ENCODE results near the gene FRMD1. TPM values are rescaled to one million over a fixed set of nuclear protein-coding genes. Genes with fewer than 3 reads are reported as not detected.

The FRMD1 gene
- total RNA-seq, 1 experiment from 2014 or later: not detected

DNA sequence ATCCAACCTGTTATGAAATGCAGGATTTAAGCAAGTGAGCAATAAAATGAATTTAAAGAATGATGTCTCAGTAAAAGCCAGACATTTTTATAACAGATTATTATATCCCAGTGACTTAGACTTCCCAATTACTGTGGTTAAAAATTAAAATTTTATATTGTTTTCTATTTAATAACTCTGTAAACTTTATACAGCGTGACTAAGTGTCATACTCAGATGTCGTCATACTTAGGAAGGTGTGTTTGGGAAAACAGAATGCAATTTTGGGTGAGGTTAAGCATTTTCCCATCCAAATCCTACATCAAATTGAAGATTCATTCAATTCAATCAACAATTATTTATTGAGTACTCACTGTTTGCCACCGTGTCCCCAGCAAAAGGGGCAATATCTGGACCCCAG, 31.4 kb upstream of the FRMD1 start:
- TF ChIP-seq EZH2 (IDR thresholded peaks at IDR 0.05; ENCODE audit: low read length, unreplicated experiment) (no peak), EZH2phosphoT487 (IDR thresholded peaks at IDR 0.05; ENCODE audit: borderline replicate concordance, low read length) (no peak)
- TF ChIP-seq, protein P1, sequence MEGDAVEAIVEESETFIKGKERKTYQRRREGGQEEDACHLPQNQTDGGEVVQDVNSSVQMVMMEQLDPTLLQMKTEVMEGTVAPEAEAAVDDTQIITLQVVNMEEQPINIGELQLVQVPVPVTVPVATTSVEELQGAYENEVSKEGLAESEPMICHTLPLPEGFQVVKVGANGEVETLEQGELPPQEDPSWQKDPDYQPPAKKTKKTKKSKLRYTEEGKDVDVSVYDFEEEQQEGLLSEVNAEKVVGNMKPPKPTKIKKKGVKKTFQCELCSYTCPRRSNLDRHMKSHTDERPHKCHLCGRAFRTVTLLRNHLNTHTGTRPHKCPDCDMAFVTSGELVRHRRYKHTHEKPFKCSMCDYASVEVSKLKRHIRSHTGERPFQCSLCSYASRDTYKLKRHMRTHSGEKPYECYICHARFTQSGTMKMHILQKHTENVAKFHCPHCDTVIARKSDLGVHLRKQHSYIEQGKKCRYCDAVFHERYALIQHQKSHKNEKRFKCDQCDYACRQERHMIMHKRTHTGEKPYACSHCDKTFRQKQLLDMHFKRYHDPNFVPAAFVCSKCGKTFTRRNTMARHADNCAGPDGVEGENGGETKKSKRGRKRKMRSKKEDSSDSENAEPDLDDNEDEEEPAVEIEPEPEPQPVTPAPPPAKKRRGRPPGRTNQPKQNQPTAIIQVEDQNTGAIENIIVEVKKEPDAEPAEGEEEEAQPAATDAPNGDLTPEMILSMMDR (conservative IDR thresholded peaks at IDR 0.05; ENCODE audit: low read depth, low read length): no peak
- Histone ChIP-seq H3K9me2 (replicated peaks; ENCODE audit: low read length) (no peaks in the 10 kb centered on the region), H3F3A (ENCODE audit: low read length, unreplicated experiment) (no peaks in the 10 kb centered on the region), H3K36me3 (ENCODE audit: low read depth, low read length) (no peaks in the 10 kb centered on the region), H3K4me3 (ENCODE audit: low read length) (no peak overlapping the region), H2AFZ (ENCODE audit: low read length) (no peak overlapping the region), H3K9ac (ENCODE audit: low read length) (no peak overlapping the region), H3K4me2 (ENCODE audit: low read length) (no peak overlapping the region), H3K27ac (ENCODE audit: low read length) (no peak overlapping the region), H3K4me1 (ENCODE audit: insufficient read depth, low read length) (no peaks in the 10 kb centered on the region), H3K79me2 (ENCODE audit: low read length) (no peaks in the 10 kb centered on the region), H3K9me3 (ENCODE audit: low read length) (no peaks in the 10 kb centered on the region), H3K27me3 (ENCODE audit: low read length) (no peaks in the 10 kb centered on the region), H4K20me1 (ENCODE audit: low read length) (no peaks in the 10 kb centered on the region)
- DNase-seq (no peak), ATAC-seq (no peak)
- intact Hi-C loops (cut with micrococcal nuclease): no loop called here
- POLR2A ChIA-PET (ENCODE audit: unreplicated experiment): no interaction called here
- CTCF ChIA-PET: no interaction called here
- BruUV-seq (replicated peaks): no TSS peak

DNA sequence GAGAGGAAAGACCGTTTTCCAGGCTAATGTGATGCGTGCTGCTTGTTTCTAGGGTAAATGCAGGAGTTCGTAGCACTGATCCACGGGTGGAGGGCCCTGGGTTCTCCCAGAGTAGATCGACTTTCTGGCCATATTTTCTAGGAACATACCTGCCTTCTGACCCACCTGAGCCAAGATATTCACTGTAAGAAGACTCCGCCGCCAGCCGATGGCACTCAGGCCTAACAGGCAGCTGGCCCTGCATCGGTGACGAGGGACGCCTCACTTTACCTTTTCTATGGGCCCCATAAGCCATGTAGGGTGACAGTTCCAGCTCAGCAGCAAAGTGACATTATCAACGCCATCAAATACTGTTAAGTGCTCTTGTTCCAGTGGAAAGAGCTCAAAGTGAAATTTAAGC, 30.2 kb upstream of the FRMD1 start:
- ATAC-seq (no peak), DNase-seq (no peak)
- Histone ChIP-seq H3K4me2 (ENCODE audit: low read length) (no peak overlapping the region), H3K4me3 (ENCODE audit: low read length) (no peak overlapping the region), H3K36me3 (ENCODE audit: low read depth, low read length) (no peaks in the 10 kb centered on the region), H3K79me2 (ENCODE audit: low read length) (no peaks in the 10 kb centered on the region), H3K9me2 (replicated peaks; ENCODE audit: low read length) (no peaks in the 10 kb centered on the region), H3K27ac (ENCODE audit: low read length) (no peak overlapping the region), H2AFZ (ENCODE audit: low read length) (no peak overlapping the region), H3K9me3 (ENCODE audit: low read length) (no peaks in the 10 kb centered on the region), H3K4me1 (ENCODE audit: insufficient read depth, low read length) (no peaks in the 10 kb centered on the region), H3K27me3 (ENCODE audit: low read length) (peaks cover 7% of the 10 kb centered on the region), H4K20me1 (ENCODE audit: low read length) (no peaks in the 10 kb centered on the region), H3F3A (ENCODE audit: low read length, unreplicated experiment) (no peaks in the 10 kb centered on the region), H3K9ac (ENCODE audit: low read length) (no peak overlapping the region)
- ChIA-PET POLR2A (ENCODE audit: unreplicated experiment) (no interaction called here), CTCF (no interaction called here)
- BruUV-seq (replicated peaks): no TSS peak
- intact Hi-C loops (cut with micrococcal nuclease): no loop called here
- TF ChIP-seq EZH2phosphoT487 (IDR thresholded peaks at IDR 0.05; ENCODE audit: borderline replicate concordance, low read length) (no peak), EZH2 (IDR thresholded peaks at IDR 0.05; ENCODE audit: low read length, unreplicated experiment) (no peak)
- TF ChIP-seq, protein P1 (conservative IDR thresholded peaks at IDR 0.05; ENCODE audit: low read depth, low read length): no peak

DNA sequence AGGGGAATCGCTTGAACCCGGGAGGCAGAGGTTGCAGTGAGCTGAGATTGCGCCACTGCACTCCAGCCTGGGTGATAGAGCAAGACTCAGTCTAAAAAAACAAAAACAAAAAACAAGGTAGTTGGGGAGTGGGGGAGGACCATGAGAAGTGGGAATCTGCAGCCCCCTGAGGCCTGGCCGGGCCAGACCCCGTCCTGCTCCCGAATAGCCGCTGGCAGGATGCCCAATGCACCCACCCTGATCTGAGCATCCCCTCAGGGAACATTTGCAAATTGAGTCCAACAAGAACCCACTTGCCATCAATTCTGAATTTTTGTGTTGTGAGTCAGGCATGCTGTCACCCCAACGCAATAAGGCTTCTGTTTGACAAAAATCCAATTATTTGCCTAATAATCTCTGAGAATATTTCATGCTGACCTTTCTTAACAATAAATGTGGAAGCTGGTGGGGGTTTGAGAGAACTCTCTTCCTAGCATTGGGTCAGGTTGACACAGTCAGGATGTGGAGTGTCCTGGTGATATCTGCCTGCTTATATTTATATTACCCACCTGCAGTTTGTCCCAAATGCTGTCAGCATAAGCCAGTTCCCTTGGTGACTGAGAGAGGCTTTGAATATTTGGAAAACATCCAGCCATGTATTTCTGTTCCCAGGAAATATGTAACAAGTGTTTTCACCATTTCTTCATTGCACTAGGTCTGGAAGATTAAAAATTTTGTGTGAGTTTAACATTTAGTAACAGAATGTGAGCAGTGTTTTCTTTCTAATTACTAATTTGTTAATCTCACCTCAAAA, 28.4 kb upstream of the FRMD1 start:
- ATAC-seq: no peak
- no TSS peak for BruUV-seq (replicated peaks)

More for the DNA sequence above, 28.4 kb upstream of the FRMD1 start:
- Histone ChIP-seq H3K36me3 (ENCODE audit: low read depth, low read length) (no peaks in the 10 kb centered on the region), H3K27me3 (ENCODE audit: low read length) (peaks cover 9% of the 10 kb centered on the region), H3K9ac (ENCODE audit: low read length) (no peak overlapping the region), H3K4me2 (ENCODE audit: low read length) (no peak overlapping the region), H2AFZ (ENCODE audit: low read length) (no peak overlapping the region), H4K20me1 (ENCODE audit: low read length) (no peaks in the 10 kb centered on the region), H3K4me3 (ENCODE audit: low read length) (no peak overlapping the region), H3K79me2 (ENCODE audit: low read length) (no peaks in the 10 kb centered on the region), H3K27ac (ENCODE audit: low read length) (no peak overlapping the region), H3K4me1 (ENCODE audit: insufficient read depth, low read length) (no peaks in the 10 kb centered on the region), H3K9me2 (replicated peaks; ENCODE audit: low read length) (no peaks in the 10 kb centered on the region), H3F3A (ENCODE audit: low read length, unreplicated experiment) (no peaks in the 10 kb centered on the region), H3K9me3 (ENCODE audit: low read length) (no peaks in the 10 kb centered on the region)
- ChIA-PET POLR2A (ENCODE audit: unreplicated experiment) (no interaction called here), CTCF (no interaction called here)
- intact Hi-C loops (cut with micrococcal nuclease): no loop called here
- DNase-seq: no peak
- TF ChIP-seq, protein P1 (conservative IDR thresholded peaks at IDR 0.05; ENCODE audit: low read depth, low read length): no peak
- TF ChIP-seq EZH2 (IDR thresholded peaks at IDR 0.05; ENCODE audit: low read length, unreplicated experiment) (no peak), EZH2phosphoT487 (IDR thresholded peaks at IDR 0.05; ENCODE audit: borderline replicate concordance, low read length) (no peak)
